ENCODE data around the gene CCK.
A peak's percentile ranks its signal among the peaks of the same experiment; 100 is the strongest.

Gene CCK

DNA sequence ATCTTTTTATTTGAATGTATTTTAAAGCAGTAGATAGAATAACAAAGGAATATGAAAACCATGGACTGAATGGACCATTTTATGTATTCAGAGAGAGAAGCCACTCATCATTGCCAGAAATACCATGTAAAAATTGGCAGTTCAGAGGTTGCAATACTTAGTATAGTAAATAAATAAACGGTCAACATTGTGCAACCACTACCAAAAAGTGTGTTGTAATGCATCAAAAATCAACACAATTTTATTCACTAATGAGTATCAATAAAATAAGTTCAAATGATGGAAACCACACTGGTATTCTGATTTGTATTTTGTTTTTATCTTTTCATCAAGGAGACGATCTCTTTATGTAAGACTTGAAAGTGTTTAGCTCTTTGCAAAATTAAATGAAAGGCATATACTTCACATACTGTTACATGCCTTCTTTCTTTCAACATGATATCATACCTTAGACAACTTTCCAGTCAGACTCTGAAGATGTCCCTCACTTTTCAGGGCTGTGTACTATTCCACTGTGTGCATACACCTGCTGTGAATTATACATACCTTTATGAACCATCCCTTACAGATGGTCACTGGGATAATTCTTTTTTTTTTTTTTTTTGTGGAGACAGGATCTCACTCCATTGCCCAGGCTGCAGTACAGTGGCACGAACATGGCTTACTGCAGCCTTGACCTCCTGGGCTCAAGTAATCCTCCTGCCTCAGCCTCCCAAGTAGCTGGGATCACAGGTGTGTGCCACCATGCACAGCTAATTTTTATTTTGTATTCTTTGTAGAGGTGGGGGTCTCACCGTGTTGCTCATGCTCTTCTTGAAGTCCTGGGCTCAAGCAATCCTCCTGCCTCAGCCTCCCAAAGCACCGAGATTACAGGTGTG is 40.3 kb downstream of the CCK start:
- DNase-seq (ENCODE audit: low read depth) = no peak

DNA sequence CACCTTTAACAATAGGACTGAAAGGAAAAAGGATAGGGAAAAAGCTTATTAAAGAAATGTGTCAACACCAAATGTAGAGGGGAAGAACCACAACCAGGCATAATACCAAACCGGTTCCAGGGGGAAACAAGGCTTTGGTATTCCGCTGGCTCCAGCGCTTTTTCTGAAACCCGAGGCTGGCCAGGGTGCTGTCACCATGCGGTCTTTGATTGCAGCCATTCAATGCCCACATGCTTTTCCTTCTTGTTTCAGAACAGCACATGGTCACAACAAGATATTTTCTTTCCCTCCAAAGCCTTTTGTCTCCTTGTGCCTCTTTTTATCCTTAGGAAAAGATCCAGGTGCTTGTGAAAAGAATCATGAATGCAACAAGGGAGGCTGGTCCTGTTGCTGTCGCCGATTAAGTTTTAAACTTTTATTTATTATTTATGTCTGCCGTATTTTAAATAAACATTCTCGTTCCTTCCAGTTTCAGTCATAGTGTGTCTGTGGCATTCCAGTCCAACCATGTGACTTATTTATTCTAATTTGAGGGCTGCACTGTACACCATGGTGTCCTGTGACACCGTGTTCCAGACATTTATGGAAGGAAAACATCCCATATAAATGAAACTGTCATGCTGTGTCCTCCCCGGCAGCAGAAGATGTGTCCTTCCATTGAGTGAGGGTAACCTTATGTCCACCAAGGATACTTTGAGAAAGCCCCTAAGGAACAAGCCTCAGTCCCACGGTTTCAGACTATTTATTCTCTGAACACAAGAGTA is 41.1 kb downstream of the CCK start:
- no peak for DNase-seq (ENCODE audit: low read depth)

DNA sequence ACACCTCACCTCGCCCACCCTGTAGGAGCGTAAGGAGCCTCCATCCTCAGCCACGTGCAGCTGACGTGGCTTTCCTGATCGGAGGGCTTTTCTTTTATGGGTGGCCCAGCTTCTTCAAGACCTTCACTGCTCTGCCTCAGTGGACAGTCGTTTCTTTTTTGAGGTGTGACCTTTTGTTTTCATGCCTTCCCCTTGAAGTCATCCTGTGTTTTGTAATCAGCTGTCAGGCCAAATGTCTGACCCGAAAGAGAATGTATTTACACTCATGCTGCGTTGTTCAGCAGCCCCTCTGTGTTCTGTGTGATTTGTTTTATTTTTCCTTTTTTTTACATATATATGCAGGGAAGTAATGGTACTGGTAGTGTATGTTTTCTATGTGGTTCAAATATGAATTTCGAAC is 41.8 kb downstream of the CCK start:
- DNase-seq (ENCODE audit: low read depth) = no peak

DNA sequence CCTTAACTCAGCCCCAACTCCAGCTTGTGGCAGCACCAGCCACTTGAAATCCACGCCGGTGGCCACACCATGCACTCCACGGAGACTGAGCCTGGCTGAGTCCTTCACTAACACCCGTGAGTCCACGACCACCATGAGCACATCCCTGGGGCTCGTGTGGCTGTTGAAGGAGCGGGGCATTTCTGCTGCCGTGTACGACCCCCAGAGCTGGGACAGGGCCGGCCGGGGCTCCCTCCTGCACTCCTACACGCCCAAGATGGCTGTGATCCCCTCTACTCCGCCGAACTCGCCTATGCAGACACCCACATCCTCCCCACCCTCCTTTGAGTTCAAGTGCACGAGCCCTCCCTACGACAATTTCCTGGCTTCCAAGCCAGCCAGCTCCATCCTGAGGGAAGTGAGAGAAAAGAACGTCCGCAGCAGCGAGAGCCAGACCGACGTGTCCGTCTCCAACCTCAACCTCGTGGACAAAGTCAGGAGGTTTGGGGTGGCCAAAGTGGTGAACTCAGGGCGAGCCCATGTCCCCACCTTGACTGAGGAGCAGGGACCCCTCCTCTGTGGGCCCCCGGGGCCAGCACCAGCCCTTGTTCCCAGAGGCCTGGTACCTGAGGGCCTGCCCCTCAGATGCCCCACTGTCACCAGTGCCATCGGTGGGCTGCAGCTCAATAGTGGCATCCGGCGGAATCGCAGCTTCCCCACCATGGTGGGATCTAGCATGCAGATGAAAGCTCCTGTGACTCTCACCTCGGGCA is 42.9 kb downstream of the CCK start:
- no peak for DNase-seq (ENCODE audit: low read depth)

DNA sequence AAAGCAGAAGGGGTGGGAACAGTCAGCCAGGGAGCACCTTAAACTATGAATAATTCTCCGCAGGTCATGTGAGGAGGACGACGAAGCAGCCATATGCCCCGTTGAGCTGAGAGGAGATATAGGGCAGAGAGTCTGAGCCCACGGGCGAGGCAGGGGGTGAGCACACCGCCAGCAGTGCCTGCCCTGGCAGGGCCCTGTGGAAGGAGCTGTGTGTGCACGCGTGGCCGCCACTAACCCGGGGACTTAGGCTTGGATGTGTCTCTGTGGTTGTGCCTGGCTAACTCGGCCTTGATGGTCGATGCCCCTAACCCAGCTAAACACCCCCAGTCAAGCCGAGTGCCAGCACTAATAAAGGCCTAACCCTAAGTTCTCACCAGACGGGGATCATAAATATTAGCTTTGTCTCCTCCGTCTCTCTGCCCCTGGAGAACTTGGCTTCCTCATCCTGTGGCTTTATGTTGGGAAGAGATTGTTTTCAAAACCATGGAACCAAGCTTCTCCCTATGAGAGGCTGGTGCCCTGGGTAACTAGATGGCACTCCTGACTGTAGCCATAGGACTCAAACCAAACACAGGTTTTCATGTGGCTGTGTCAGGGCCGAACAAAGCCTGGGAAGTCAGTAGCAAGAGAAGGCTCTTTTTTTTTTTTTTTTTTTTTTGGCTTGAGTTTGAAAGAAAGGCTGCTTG is 45.4 kb downstream of the CCK start:
- DNase-seq (ENCODE audit: low read depth) = no peak

DNA sequence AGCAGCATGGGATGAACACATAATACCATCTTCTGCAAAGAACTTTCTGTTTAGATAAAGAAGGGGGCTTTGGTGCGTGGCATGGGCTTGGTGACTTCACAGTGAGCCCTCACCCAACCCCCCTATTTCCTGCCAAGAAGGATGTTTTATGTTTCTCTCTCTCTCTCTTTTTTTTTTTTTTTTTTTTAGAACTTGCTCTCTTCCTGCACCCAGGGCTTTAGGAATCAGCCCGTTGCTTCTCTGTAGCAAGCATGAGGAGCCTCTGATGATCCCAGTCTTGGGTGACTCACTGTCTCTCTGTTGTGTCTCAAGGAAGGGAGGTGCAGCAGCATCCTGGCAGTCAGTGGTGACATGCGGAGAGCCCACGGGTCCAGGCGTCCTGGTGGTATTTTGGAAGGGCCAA is 49.1 kb downstream of the CCK start:
- DNase-seq (ENCODE audit: low read depth) = no peak

DNA sequence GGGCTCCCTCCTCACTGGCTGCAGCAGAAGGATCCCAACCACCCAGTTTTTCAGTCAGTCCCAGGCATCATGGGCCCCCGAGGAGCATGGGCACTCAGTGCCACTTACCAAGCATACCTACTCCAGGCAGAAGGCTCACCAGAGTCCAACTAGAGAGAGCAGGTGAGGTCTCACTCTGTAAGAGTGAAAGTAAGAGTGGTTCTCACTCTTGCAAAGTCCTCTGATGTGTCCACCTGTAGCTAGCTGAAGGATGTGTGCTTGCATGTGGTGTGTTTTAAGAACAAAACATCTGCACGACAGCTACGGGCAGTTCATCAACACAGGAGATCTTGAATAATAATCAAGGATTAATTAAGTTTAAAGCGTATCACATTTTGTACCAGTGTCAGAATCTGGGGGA is 49.7 kb downstream of the CCK start:
- DNase-seq (ENCODE audit: low read depth) = no peak

DNA sequence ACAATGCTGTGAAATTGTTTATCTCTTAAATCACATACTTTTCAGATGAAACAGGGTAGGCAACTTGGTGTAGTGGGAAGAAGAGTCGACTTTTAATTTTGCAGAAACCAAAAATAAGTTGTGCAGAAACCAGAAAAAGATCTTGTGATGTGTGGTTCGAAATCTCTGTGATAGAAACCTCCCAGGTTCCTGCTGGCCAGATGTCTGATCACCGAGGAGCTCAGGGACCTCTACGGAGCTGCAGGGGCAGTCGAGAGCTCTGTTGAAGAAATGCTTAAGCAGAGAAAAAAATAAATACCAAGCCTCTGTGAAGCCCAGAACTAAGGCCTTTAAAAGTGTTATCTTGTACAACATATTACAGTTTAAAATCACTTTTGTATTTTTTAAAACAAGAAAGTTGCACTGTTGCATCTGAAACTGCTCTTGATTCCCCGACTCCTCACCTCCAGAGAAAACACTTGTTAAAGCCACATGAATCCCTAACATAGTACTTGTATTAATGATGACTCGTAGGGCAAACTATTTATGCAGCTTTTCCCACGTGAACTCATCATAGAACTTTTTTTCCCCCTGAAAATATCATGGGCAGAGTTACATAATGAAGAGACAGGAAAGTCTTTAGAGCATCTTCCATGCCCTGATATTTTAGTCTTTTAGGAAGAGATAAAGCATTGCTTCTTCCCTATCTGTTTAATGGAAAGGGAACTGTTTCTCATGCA is 51.3 kb downstream of the CCK start:
- peak; percentile 38 for DNase-seq (ENCODE audit: low read depth)

DNA sequence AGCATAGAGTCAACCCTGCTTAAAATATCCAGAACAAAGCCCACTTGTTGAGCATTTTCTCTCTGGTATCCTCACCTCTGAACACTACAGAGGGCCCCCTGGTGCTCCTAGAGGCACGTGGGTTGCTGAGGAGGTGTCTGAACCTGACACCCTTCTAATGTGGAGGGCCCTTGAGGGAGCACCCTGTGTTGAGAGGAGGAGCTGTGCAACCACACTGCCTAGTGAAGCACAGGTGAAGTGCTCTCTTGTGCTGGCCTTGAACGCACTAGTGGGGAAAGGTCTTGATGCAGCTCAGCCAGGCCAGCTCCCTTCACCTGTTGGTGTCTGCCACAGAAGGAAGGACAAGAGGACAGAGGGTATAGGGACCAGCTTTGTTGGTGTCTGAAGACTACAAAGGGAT is 51.9 kb downstream of the CCK start:
- no peak for DNase-seq (ENCODE audit: low read depth)

DNA sequence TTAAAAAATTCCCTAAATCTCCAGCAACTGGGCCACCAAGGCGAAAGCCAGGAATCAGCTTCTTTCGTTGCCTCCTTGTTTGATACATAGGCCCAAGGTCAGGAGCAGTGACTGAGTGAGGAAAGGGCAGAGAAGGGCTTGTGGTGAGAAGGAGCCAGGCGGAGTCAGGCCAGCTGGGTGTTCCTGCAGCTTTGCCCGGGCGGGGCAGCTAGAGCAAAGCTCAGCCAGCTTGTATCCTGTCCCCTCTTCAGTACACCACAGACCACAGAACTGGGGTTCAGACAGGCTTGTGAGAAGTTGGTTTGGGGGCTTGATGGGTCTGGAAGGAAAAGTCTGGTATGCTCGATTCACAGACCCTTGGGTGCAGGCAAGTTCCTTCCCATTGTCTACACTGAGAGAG is 52.6 kb downstream of the CCK start:
- DNase-seq (ENCODE audit: low read depth) = no peak

DNA sequence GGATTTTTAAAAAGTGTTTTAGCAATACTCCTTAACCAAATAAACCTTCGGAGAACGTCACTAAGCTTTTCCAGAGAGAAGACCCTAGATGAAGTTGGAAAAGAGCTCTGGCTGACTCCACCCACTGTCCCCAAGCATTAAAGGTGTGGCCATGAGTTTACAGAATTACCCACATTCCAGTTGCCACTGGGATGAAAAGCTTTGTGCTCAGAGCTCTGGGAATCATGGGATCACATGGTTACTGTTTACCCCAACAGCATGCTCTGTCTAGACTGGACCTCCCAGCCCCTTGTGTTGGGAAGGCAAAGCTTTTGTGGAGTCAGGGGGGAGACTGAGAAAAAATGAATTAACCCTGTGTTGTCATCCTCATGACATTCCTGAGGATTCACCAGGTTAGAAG is 55.3 kb downstream of the CCK start:
- DNase-seq (ENCODE audit: low read depth) = no peak

DNA sequence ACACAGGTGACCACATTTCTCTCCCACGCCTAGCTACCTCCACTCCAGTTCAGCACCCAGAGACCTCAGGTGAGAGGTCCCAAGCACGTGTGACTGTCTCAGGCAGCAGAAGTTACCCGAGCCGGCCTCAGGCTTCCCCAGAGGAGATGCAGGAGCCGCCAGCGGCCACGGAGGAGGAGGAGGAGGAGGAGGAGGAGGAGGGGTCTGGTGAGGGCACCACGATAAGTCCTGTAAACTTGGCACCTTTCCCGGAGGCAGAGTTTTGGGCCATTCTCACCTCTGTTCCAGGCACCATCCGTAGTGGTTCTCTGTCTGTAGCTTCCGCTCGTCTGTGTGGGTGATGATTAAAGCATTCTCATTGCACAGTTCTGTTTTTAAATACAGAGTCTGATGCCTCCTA is 56.1 kb downstream of the CCK start:
- no peak for DNase-seq (ENCODE audit: low read depth)

Data from HS-5 (cell line).